SK-N-SH (cell line): Measurements from ENCODE around the gene PHLPP1. TPM values are rescaled to one million over a fixed set of nuclear protein-coding genes. Genes with fewer than 3 reads are reported as not detected.

ENCODE experiments used
- CTCF ChIA-PET: fragments of 300-600, 350-600 bp; formaldehyde crosslinking; extraction: SDS; loops from one replicate; lab custom pipeline; 2021; lab: Yijun Ruan, JAX
- POLR2A ChIA-PET: fragments of 350-600 bp; sonication (Branson Sonifier 250); formaldehyde crosslinking; extraction: SDS; loops from one replicate; lab custom pipeline; 2020; ENCODE audit warnings: antibody characterized with exemption, inconsistent platforms; lab: Yijun Ruan, JAX
- DNase-seq: peaks from one replicate; pipeline ENCODE4 v3.0.0; 2012
- H2AFZ ChIP-seq: fragments of 200-600 bp; sonication (generic); 2 replicates; pipeline ENCODE4 v1.8.1; 2016; ENCODE audit warnings: antibody characterized with exemption, mild to moderate bottlenecking, low read depth
- H3F3A ChIP-seq: fragments of 200-600 bp; sonication (generic); replicated peaks from 2 replicates; pipeline ENCODE3; 2016; ENCODE audit warnings: antibody characterized with exemption, mild to moderate bottlenecking; ENCODE audit not compliant: insufficient read depth
- H3K27ac ChIP-seq, 2 experiments: fragments of 200-500 bp in 1 of 2; fragments of 200-600 bp in 1 of 2; sonication (Bioruptor generic) in 1 of 2; sonication (generic), shearing (Covaris generic) in 1 of 2; 2 replicates each; pipeline versions ENCODE4 v1.5.1 to v1.6.1; 2014 to 2016; ENCODE audit warnings: low read depth in 2 of 2, inconsistent platforms in 1 of 2, low read length in 1 of 2, mild to moderate bottlenecking in 1 of 2, mixed read lengths in 1 of 2
- H3K27me3 ChIP-seq: fragments of 200-600 bp; sonication (generic), shearing (Covaris generic); 2 replicates; pipeline ENCODE4 v1.6.1; 2016; ENCODE audit warnings: mixed run types; ENCODE audit not compliant: insufficient read depth
- H3K36me3 ChIP-seq, 2 experiments: fragments of 200-500 bp in 1 of 2; fragments of 200-600 bp in 1 of 2; sonication (Bioruptor generic) in 1 of 2; sonication (generic) in 1 of 2; replicated peaks in 1 of 2; 2 replicates each; pipeline versions ENCODE3 to v1.5.1; 2014 to 2016; ENCODE audit warnings: low read length in 1 of 2, mild to moderate bottlenecking in 1 of 2; ENCODE audit not compliant: insufficient read depth in 2 of 2, control insufficient read depth in 1 of 2
- H3K4me1 ChIP-seq, 2 experiments: fragments of 200-500 bp in 1 of 2; fragments of 200-600 bp in 1 of 2; sonication (Bioruptor generic) in 1 of 2; sonication (generic), shearing (Covaris generic) in 1 of 2; 2 replicates each; pipeline versions ENCODE4 v1.5.1 to v1.6.1; 2014 to 2016; ENCODE audit warnings: low read depth in 1 of 2, low read length in 1 of 2, mixed run types in 1 of 2; ENCODE audit not compliant: insufficient read depth in 2 of 2, control insufficient read depth in 1 of 2
- H3K4me2 ChIP-seq: fragments of 200-600 bp; sonication (generic), shearing (Covaris generic); 2 replicates; pipeline ENCODE4 v1.6.1; 2017; ENCODE audit warnings: mixed run types
- H3K4me3 ChIP-seq, 2 experiments: fragments of 200-500 bp in 1 of 2; fragments of 200-600 bp in 1 of 2; sonication (Bioruptor generic) in 1 of 2; sonication (generic), shearing (Covaris generic) in 1 of 2; 2 replicates each; pipeline versions ENCODE4 v1.5.1 to v1.8.1; 2014 to 2016; ENCODE audit warnings: low read depth in 2 of 2, inconsistent platforms in 1 of 2, low read length in 1 of 2, mild to moderate bottlenecking in 1 of 2, mixed read lengths in 1 of 2, moderate library complexity in 1 of 2
- H3K79me2 ChIP-seq: fragments of 200-600 bp; sonication (generic); 2 replicates; pipeline ENCODE4 v1.8.1; 2017; ENCODE audit warnings: mild to moderate bottlenecking; ENCODE audit not compliant: insufficient read depth
- H3K9ac ChIP-seq: fragments of 200-600 bp; sonication (generic); 2 replicates; pipeline ENCODE4 v1.6.1; 2017; ENCODE audit warnings: mixed run types
- H3K9me2 ChIP-seq: fragments of 200-600 bp; sonication (generic); 2 replicates; pipeline ENCODE4 v1.6.1; 2017; ENCODE audit warnings: mixed run types
- H3K9me3 ChIP-seq: fragments of 200-600 bp; sonication (generic); 2 replicates; pipeline ENCODE4 v1.6.1; 2017; ENCODE audit warnings: mixed run types, mild to moderate bottlenecking, moderate library complexity
- H4K20me1 ChIP-seq: fragments of 200-600 bp; sonication (generic); 2 replicates; pipeline ENCODE4 v1.6.1; 2017; ENCODE audit warnings: mild to moderate bottlenecking, mixed run types; ENCODE audit not compliant: insufficient read depth
- CHD2 ChIP-seq: fragments of 150-350 bp; IDR thresholded peaks from 2 replicates; pipeline ENCODE4 v1.6.1; 2018; ENCODE audit warnings: low read length; ENCODE audit not compliant: partially characterized antibody
- ELF1 ChIP-seq: IDR thresholded peaks from 2 replicates; pipeline ENCODE4 v1.4.0; 2012
- FOXM1 ChIP-seq: IDR thresholded peaks from 2 replicates; pipeline ENCODE4 v1.4.0; 2012; ENCODE audit warnings: low read depth, mild to moderate bottlenecking
- IRF3 ChIP-seq: fragments of 150-350 bp; IDR thresholded peaks from 2 replicates; pipeline ENCODE4 v1.6.1; 2016; ENCODE audit warnings: mild to moderate bottlenecking, low read depth, low read length
- POLR2AphosphoS5 ChIP-seq: IDR thresholded peaks from 2 replicates; pipeline ENCODE4 v1.6.1; 2012; ENCODE audit warnings: low read depth, low read length
- RCOR1 ChIP-seq: fragments of 150-350 bp; IDR thresholded peaks from 2 replicates; pipeline ENCODE4 v1.6.1; 2017; ENCODE audit warnings: antibody characterized with exemption, low read length
- REST ChIP-seq: IDR thresholded peaks from 2 replicates; pipeline ENCODE4 v1.6.1; 2012; ENCODE audit warnings: mild to moderate bottlenecking, low read depth, low read length, moderate library complexity
- RFX5 ChIP-seq: IDR thresholded peaks from 2 replicates; pipeline ENCODE4 v1.6.1; 2012; ENCODE audit warnings: mild to moderate bottlenecking, improper control_type of control experiment, low read length
- RXRA ChIP-seq: IDR thresholded peaks from 2 replicates; pipeline ENCODE4 v1.4.0; 2012; ENCODE audit warnings: low read depth, mild to moderate bottlenecking, borderline replicate concordance
- SMC3 ChIP-seq: IDR thresholded peaks from 2 replicates; pipeline ENCODE4 v1.6.1; 2012; ENCODE audit warnings: low read depth, low read length, improper control_type of control experiment
- TEAD4 ChIP-seq: IDR thresholded peaks from 2 replicates; pipeline ENCODE4 v1.4.0; 2012; ENCODE audit warnings: mild to moderate bottlenecking, borderline replicate concordance; ENCODE audit not compliant: insufficient read depth
- YY1 ChIP-seq: IDR thresholded peaks from 2 replicates; pipeline ENCODE4 v1.4.0; 2012; ENCODE audit warnings: low read depth, mild to moderate bottlenecking
- WGBS: methylation state at CpG from one replicate; pipeline ENCODE4 v1.1.6; 2017; ENCODE audit warnings: low lambda C conversion rate; 5-methylcytosine and 5-hydroxymethylcytosine counted together
- polyA plus RNA-seq, 3 experiments: library from polyadenylated mRNA; depleted of rRNA; stranded (reverse); fragments of >200 nt; gene quantifications; 2 replicates each; pipeline ENCODE4 v1.2.3, GENCODE V29; 2012
- TF ChIP-seq, protein P1 (sequence below): fragments of 150-350 bp; IDR thresholded peaks from 2 replicates; pipeline ENCODE4 v1.6.1; 2017; ENCODE audit warnings: antibody characterized with exemption, low read length, low read depth, borderline replicate concordance

PHLPP1 gene
- polyA plus RNA-seq, 1 of the 3 experiments (the other 2 are of a cell fraction), result 4.6 TPM

GRCh38 chr18:62720048-62720447 lies 4.7 kb downstream of the PHLPP1 start (continued):
- TF ChIP-seq POLR2AphosphoS5 (no peak), ELF1 (no peak), CHD2 (no peak)

DNA sequence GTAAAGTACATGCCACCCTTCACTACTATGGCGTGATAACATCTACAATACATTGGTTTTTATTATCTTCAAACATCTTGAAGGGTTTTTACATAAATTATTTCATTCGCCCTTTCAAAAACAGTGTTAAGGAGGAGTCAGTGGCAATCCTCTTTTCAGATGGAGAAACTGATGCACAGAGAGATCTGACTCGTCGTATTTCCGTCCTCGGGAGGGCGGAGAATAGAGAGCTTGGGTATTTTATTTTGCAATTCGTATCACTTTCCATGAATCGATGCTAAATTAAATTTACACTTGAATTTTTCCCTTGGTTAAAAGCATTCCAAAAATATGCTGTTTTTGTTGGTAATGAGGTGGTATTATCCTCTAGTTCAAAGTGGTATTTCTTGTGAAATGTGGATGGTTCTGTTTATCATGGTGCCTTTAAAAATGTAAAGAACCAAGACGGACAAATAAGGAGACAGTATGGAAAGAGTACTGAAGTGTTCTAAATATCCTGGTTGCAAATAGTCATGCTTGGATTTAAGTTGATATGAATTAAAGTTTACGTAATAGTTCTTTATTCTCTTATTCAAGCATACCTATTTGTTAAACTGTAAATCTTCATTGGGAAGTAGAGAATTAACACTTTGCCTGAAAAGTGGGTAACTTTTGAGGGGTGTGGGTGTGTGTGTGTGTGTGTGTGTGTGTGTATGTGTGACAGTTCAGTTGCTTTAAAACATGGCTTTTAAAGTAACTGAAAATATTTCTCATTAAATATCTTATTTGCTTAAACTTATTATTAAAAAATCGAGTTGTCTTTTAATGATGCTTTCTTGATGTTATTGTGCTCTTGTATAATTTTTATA lies 5.6 kb downstream of the PHLPP1 start:
- Histone ChIP-seq H3K9me2 (no peaks in the 10 kb centered on the region), H3K27ac (no peak overlapping the region), H2AFZ (no peak overlapping the region), H4K20me1 (peaks cover 6% of the 10 kb centered on the region; the same call in 1 of the 2 replicates), H3K79me2 (peaks cover 71% of the 10 kb centered on the region), H3K4me2 (no peak overlapping the region), H3K9me3 (no peaks in the 10 kb centered on the region), H3K4me1 (peaks cover 11 to 23% of the 10 kb centered on the region in 2 experiments; a peak in 3 of 4 replicates), H3K9ac (no peak overlapping the region), H3K27me3 (no peaks in the 10 kb centered on the region), H3K36me3 (no peaks in the 10 kb centered on the region), H3F3A (no peaks in the 10 kb centered on the region)
- ChIA-PET CTCF (interaction anchor here (0.6 kb wide), 1 partner anchor 549 kb away, joined by 3 read pairs; no protein-coding TSS in a partner anchor), POLR2A (no interaction called here)
- no peak for DNase-seq
- TF ChIP-seq SMC3, result no peak
- TF ChIP-seq IRF3, result no peak
- TF ChIP-seq, protein P1, sequence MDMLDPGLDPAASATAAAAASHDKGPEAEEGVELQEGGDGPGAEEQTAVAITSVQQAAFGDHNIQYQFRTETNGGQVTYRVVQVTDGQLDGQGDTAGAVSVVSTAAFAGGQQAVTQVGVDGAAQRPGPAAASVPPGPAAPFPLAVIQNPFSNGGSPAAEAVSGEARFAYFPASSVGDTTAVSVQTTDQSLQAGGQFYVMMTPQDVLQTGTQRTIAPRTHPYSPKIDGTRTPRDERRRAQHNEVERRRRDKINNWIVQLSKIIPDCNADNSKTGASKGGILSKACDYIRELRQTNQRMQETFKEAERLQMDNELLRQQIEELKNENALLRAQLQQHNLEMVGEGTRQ, result no peak
- TF ChIP-seq REST, result no peak
- TF ChIP-seq YY1, result no peak
- no peak for TF ChIP-seq RFX5
- no peak for TF ChIP-seq ELF1
- TF ChIP-seq FOXM1, result no peak
- TF ChIP-seq RXRA, result no peak
- no peak for TF ChIP-seq TEAD4
- TF ChIP-seq RCOR1, result no peak
- TF ChIP-seq, all 33 proteins: peak for 0
- WGBS, result 90% methylated on average over 12 of the region's 12 CpGs
- H3K4me3 ChIP-seq, result no peak overlapping the region
